Measurements from ENCODE around the gene IL1RAPL2. TPM values are rescaled to one million over a fixed set of nuclear protein-coding genes. Genes with fewer than 3 reads are reported as not detected.

Gene IL1RAPL2
- total RNA-seq, 1 donor from 2014 or later = 1.0 TPM

GRCh38 chrX:105475801-105476200 lies 909.8 kb downstream of the IL1RAPL2 start:
- Histone ChIP-seq H3K4me3 (ENCODE audit: low read length in 3 of 3) (no peak overlapping the region), H3K9ac (ENCODE audit: low read depth in 1 of 3, low read length in 3 of 3) (no peak overlapping the region), H3K27ac (ENCODE audit: low read depth, low read length) (no peak overlapping the region), H3K27me3 (ENCODE audit: control insufficient read depth in 3 of 3, insufficient read depth in 3 of 3, low read length in 3 of 3) (no peaks in the 10 kb centered on the region), H3K36me3 (ENCODE audit: control insufficient read depth in 3 of 3, insufficient read depth in 3 of 3, low read length in 3 of 3) (no peaks in the 10 kb centered on the region), H3K9me3 (ENCODE audit: control insufficient read depth in 3 of 3, low read length in 3 of 3) (no peaks in the 10 kb centered on the region), H3K4me1 (ENCODE audit: control insufficient read depth in 3 of 3, insufficient read depth in 3 of 3, low read length in 3 of 3) (no peaks in the 10 kb centered on the region)

GRCh38 chrX:105477351-105477750 lies 911.4 kb downstream of the IL1RAPL2 start:
- Histone ChIP-seq H3K36me3 (ENCODE audit: control insufficient read depth in 3 of 3, insufficient read depth in 3 of 3, low read length in 3 of 3) (no peaks in the 10 kb centered on the region), H3K27me3 (ENCODE audit: control insufficient read depth in 3 of 3, insufficient read depth in 3 of 3, low read length in 3 of 3) (no peaks in the 10 kb centered on the region), H3K9me3 (ENCODE audit: control insufficient read depth in 3 of 3, low read length in 3 of 3) (no peaks in the 10 kb centered on the region), H3K27ac (ENCODE audit: low read depth, low read length) (no peak overlapping the region), H3K4me1 (ENCODE audit: control insufficient read depth in 3 of 3, insufficient read depth in 3 of 3, low read length in 3 of 3) (no peaks in the 10 kb centered on the region), H3K4me3 (ENCODE audit: low read length in 3 of 3) (no peak overlapping the region), H3K9ac (ENCODE audit: low read depth in 1 of 3, low read length in 3 of 3) (no peak overlapping the region)

- H3K4me3 ChIP-seq (ENCODE audit: low read length in 3 of 3) = no peak overlapping the region
- H3K36me3 ChIP-seq (ENCODE audit: control insufficient read depth in 3 of 3, insufficient read depth in 3 of 3, low read length in 3 of 3) = no peaks in the 10 kb centered on the region
- no peaks in the 10 kb centered on the region for H3K4me1 ChIP-seq (ENCODE audit: control insufficient read depth in 3 of 3, insufficient read depth in 3 of 3, low read length in 3 of 3)
- no peaks in the 10 kb centered on the region for H3K27me3 ChIP-seq (ENCODE audit: control insufficient read depth in 3 of 3, insufficient read depth in 3 of 3, low read length in 3 of 3)
- no peak overlapping the region for H3K9ac ChIP-seq (ENCODE audit: low read depth in 1 of 3, low read length in 3 of 3)
- H3K27ac ChIP-seq (ENCODE audit: low read depth, low read length) = no peak overlapping the region
- H3K9me3 ChIP-seq (ENCODE audit: control insufficient read depth in 3 of 3, low read length in 3 of 3) = no peaks in the 10 kb centered on the region
These were observed 914.8 kb downstream of the IL1RAPL2 start for GRCh38 chrX:105480646-105481310.

- H3K27me3 ChIP-seq (ENCODE audit: control insufficient read depth in 3 of 3, insufficient read depth in 3 of 3, low read length in 3 of 3) = no peaks in the 10 kb centered on the region
- no peak overlapping the region for H3K27ac ChIP-seq (ENCODE audit: low read depth, low read length)
- no peaks in the 10 kb centered on the region for H3K4me1 ChIP-seq (ENCODE audit: control insufficient read depth in 3 of 3, insufficient read depth in 3 of 3, low read length in 3 of 3)
- H3K9ac ChIP-seq (ENCODE audit: low read depth in 1 of 3, low read length in 3 of 3) = no peak overlapping the region
- no peaks in the 10 kb centered on the region for H3K36me3 ChIP-seq (ENCODE audit: control insufficient read depth in 3 of 3, insufficient read depth in 3 of 3, low read length in 3 of 3)
- H3K9me3 ChIP-seq (ENCODE audit: control insufficient read depth in 3 of 3, low read length in 3 of 3) = no peaks in the 10 kb centered on the region
- no peak overlapping the region for H3K4me3 ChIP-seq (ENCODE audit: low read length in 3 of 3)
These were observed 917.0 kb downstream of the IL1RAPL2 start for GRCh38 chrX:105483011-105483410.

GRCh38 chrX:105488716-105489115 lies 922.7 kb downstream of the IL1RAPL2 start:
- H3K27ac ChIP-seq (ENCODE audit: low read depth, low read length) = no peak overlapping the region
- no peaks in the 10 kb centered on the region for H3K9me3 ChIP-seq (ENCODE audit: control insufficient read depth in 3 of 3, low read length in 3 of 3)
- no peaks in the 10 kb centered on the region for H3K27me3 ChIP-seq (ENCODE audit: control insufficient read depth in 3 of 3, insufficient read depth in 3 of 3, low read length in 3 of 3)
- H3K9ac ChIP-seq (ENCODE audit: low read depth in 1 of 3, low read length in 3 of 3) = no peak overlapping the region
- no peak overlapping the region for H3K4me3 ChIP-seq (ENCODE audit: low read length in 3 of 3)
- no peaks in the 10 kb centered on the region for H3K4me1 ChIP-seq (ENCODE audit: control insufficient read depth in 3 of 3, insufficient read depth in 3 of 3, low read length in 3 of 3)
- H3K36me3 ChIP-seq (ENCODE audit: control insufficient read depth in 3 of 3, insufficient read depth in 3 of 3, low read length in 3 of 3) = no peaks in the 10 kb centered on the region

- Histone ChIP-seq H3K9me3 (ENCODE audit: control insufficient read depth in 3 of 3, low read length in 3 of 3) (no peaks in the 10 kb centered on the region), H3K9ac (ENCODE audit: low read depth in 1 of 3, low read length in 3 of 3) (no peak overlapping the region), H3K36me3 (ENCODE audit: control insufficient read depth in 3 of 3, insufficient read depth in 3 of 3, low read length in 3 of 3) (no peaks in the 10 kb centered on the region), H3K4me3 (ENCODE audit: low read length in 3 of 3) (no peak overlapping the region), H3K27ac (ENCODE audit: low read depth, low read length) (no peak overlapping the region), H3K27me3 (ENCODE audit: control insufficient read depth in 3 of 3, insufficient read depth in 3 of 3, low read length in 3 of 3) (peaks cover 0 to 2% (median 0%) of the 10 kb centered on the region in 3 donors), H3K4me1 (ENCODE audit: control insufficient read depth in 3 of 3, insufficient read depth in 3 of 3, low read length in 3 of 3) (no peaks in the 10 kb centered on the region)
These were observed 929.4 kb downstream of the IL1RAPL2 start for GRCh38 chrX:105495376-105495775.

GRCh38 chrX:105502336-105502735 lies 936.3 kb downstream of the IL1RAPL2 start:
- H3K9ac ChIP-seq (ENCODE audit: low read depth in 1 of 3, low read length in 3 of 3) = no peak overlapping the region
- H3K9me3 ChIP-seq (ENCODE audit: control insufficient read depth in 3 of 3, low read length in 3 of 3) = no peaks in the 10 kb centered on the region
- H3K4me1 ChIP-seq (ENCODE audit: control insufficient read depth in 3 of 3, insufficient read depth in 3 of 3, low read length in 3 of 3) = no peaks in the 10 kb centered on the region
- H3K27me3 ChIP-seq (ENCODE audit: control insufficient read depth in 3 of 3, insufficient read depth in 3 of 3, low read length in 3 of 3) = peaks cover 0 to 2% (median 0%) of the 10 kb centered on the region in 3 donors
- no peak overlapping the region for H3K27ac ChIP-seq (ENCODE audit: low read depth, low read length)
- no peaks in the 10 kb centered on the region for H3K36me3 ChIP-seq (ENCODE audit: control insufficient read depth in 3 of 3, insufficient read depth in 3 of 3, low read length in 3 of 3)
- no peak overlapping the region for H3K4me3 ChIP-seq (ENCODE audit: low read length in 3 of 3)

- Histone ChIP-seq H3K36me3 (ENCODE audit: control insufficient read depth in 3 of 3, insufficient read depth in 3 of 3, low read length in 3 of 3) (no peaks in the 10 kb centered on the region), H3K4me1 (ENCODE audit: control insufficient read depth in 3 of 3, insufficient read depth in 3 of 3, low read length in 3 of 3) (no peaks in the 10 kb centered on the region), H3K9ac (ENCODE audit: low read depth in 1 of 3, low read length in 3 of 3) (no peak overlapping the region), H3K27me3 (ENCODE audit: control insufficient read depth in 3 of 3, insufficient read depth in 3 of 3, low read length in 3 of 3) (no peaks in the 10 kb centered on the region), H3K4me3 (ENCODE audit: low read length in 3 of 3) (no peak overlapping the region), H3K27ac (ENCODE audit: low read depth, low read length) (no peak overlapping the region), H3K9me3 (ENCODE audit: control insufficient read depth in 3 of 3, low read length in 3 of 3) (no peaks in the 10 kb centered on the region)
These were observed 949.6 kb downstream of the IL1RAPL2 start for GRCh38 chrX:105515561-105515960.

GRCh38 chrX:105526431-105526830 lies 960.4 kb downstream of the IL1RAPL2 start:
- H3K4me3 ChIP-seq (ENCODE audit: low read length in 3 of 3) = no peak overlapping the region
- H3K27ac ChIP-seq (ENCODE audit: low read depth, low read length) = peak overlapping the region; percentile 5
- H3K9me3 ChIP-seq (ENCODE audit: control insufficient read depth in 3 of 3, low read length in 3 of 3) = no peaks in the 10 kb centered on the region
- peaks cover 0 to 8% (median 0%) of the 10 kb centered on the region in 3 donors for H3K4me1 ChIP-seq (ENCODE audit: control insufficient read depth in 3 of 3, insufficient read depth in 3 of 3, low read length in 3 of 3)
- H3K36me3 ChIP-seq (ENCODE audit: control insufficient read depth in 3 of 3, insufficient read depth in 3 of 3, low read length in 3 of 3) = no peaks in the 10 kb centered on the region
- H3K9ac ChIP-seq (ENCODE audit: low read depth in 1 of 3, low read length in 3 of 3) = no peak overlapping the region
- H3K27me3 ChIP-seq (ENCODE audit: control insufficient read depth in 3 of 3, insufficient read depth in 3 of 3, low read length in 3 of 3) = no peaks in the 10 kb centered on the region

GRCh38 chrX:105527759-105528158 lies 961.8 kb downstream of the IL1RAPL2 start:
- H3K27ac ChIP-seq (ENCODE audit: low read depth, low read length) = peak overlapping the region; percentile 5
- H3K4me3 ChIP-seq (ENCODE audit: low read length in 3 of 3) = no peak overlapping the region
- H3K4me1 ChIP-seq (ENCODE audit: control insufficient read depth in 3 of 3, insufficient read depth in 3 of 3, low read length in 3 of 3) = peaks cover 0 to 8% (median 0%) of the 10 kb centered on the region in 3 donors
- no peaks in the 10 kb centered on the region for H3K27me3 ChIP-seq (ENCODE audit: control insufficient read depth in 3 of 3, insufficient read depth in 3 of 3, low read length in 3 of 3)
- H3K9ac ChIP-seq (ENCODE audit: low read depth in 1 of 3, low read length in 3 of 3) = no peak overlapping the region
- H3K36me3 ChIP-seq (ENCODE audit: control insufficient read depth in 3 of 3, insufficient read depth in 3 of 3, low read length in 3 of 3) = no peaks in the 10 kb centered on the region
- no peaks in the 10 kb centered on the region for H3K9me3 ChIP-seq (ENCODE audit: control insufficient read depth in 3 of 3, low read length in 3 of 3)

All from skeletal muscle tissue (tissue), 4 donors.